ENCODE measurements around the gene MCM5. TPM values are rescaled to one million over a fixed set of nuclear protein-coding genes. Genes with fewer than 3 reads are reported as not detected.
"Not testable (repeated sequence)": the region's sequence is repeated elsewhere in the genome, so short reads cannot be mapped to it uniquely, and the experiment has no call there.

Gene MCM5
- total RNA-seq, 1 experiment from 2014 or later, result 274 TPM

DNA sequence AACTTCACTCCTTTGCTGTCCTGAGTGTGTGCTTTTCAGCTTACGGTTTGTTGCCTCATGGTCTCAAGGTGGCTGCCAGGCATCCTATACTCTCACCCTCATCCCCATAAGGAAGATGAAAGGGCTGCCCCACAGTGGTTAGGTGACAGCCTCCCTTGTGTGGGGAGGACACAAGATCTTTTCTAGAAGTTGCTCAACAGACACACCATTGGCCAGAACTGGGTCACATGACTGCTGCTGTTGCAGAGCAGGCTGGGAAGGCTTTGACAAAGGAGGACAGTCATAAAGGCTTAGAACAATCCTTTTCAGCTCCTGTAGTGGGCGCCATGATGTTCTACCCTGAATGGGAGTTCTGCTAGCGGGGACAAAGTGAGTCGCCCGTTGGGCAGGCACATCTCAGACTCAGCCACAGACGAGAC is 71.0 kb downstream of the MCM5 start:
- Mint-ChIP-seq H3K4me1 (peaks cover 9% of the 10 kb centered on the region in 2 experiments), H3K36me3 (ENCODE audit: insufficient read depth in 1 of 3, low read depth in 3 of 3) (peaks cover 13 to 18% (median 17%) of the 10 kb centered on the region in 3 experiments), H3K27me3 (ENCODE audit: low read depth) (peaks cover 3% of the 10 kb centered on the region; the same call in 1 of the 2 replicates), H3K9me3 (peaks cover 13 to 15% of the 10 kb centered on the region in 2 experiments), H3K27ac (no peak overlapping the region), H3K4me3 (no peak overlapping the region)
- H3K14ac ChIP-seq (ENCODE audit: insufficient read depth, low read length), result no peak overlapping the region
- no peak overlapping the region for H3K27ac ChIP-seq (ENCODE audit: insufficient read length, low read depth, low read length)
- no peak overlapping the region for H3K4ac ChIP-seq (ENCODE audit: low read depth, low read length)
- H3K18ac ChIP-seq (ENCODE audit: insufficient read length, low read depth, low read length), result no peak overlapping the region
- no peak overlapping the region for H3K56ac ChIP-seq (ENCODE audit: insufficient read length, low read depth, low read length)
- no peak overlapping the region for H2BK120ac ChIP-seq (ENCODE audit: low read depth, low read length, poor library complexity, severe bottlenecking)
- H2BK12ac ChIP-seq (ENCODE audit: insufficient read length, low read depth, low read length), result no peak overlapping the region
- no peak overlapping the region for H4K5ac ChIP-seq (ENCODE audit: insufficient read length, low read depth, low read length)
- H3T11ph ChIP-seq (ENCODE audit: low read length), result no peak overlapping the region
- no peak overlapping the region for H2BK5ac ChIP-seq (ENCODE audit: insufficient read length, low read length)
- H2BK15ac ChIP-seq (ENCODE audit: low read depth, low read length), result no peak overlapping the region
- H3K4me1 ChIP-seq (ENCODE audit: insufficient read depth, low read length), result no peaks in the 10 kb centered on the region
- H2AFZ ChIP-seq (ENCODE audit: low read length), result no peak overlapping the region
- no peak overlapping the region for H2AK5ac ChIP-seq (ENCODE audit: insufficient read length, low read length)
- no peak overlapping the region for H4K91ac ChIP-seq (ENCODE audit: insufficient read length, low read depth, low read length)
- no peak overlapping the region for H2BK20ac ChIP-seq (ENCODE audit: low read depth, low read length, poor library complexity, severe bottlenecking)
- H3K23ac ChIP-seq (ENCODE audit: insufficient read length, low read depth, low read length), result no peak overlapping the region
- H3K23me2 ChIP-seq (ENCODE audit: insufficient read length, low read depth, low read length, poor library complexity, severe bottlenecking), result no peaks in the 10 kb centered on the region
- no peaks in the 10 kb centered on the region for H3K79me2 ChIP-seq (ENCODE audit: insufficient read depth, low read length)
- H3K9me3 ChIP-seq (ENCODE audit: control insufficient read depth, low read depth, low read length), result no peaks in the 10 kb centered on the region
- H3K9ac ChIP-seq (ENCODE audit: extremely low read depth, insufficient read length, low read length), result no peak overlapping the region
- TF ChIP-seq, protein P1, sequence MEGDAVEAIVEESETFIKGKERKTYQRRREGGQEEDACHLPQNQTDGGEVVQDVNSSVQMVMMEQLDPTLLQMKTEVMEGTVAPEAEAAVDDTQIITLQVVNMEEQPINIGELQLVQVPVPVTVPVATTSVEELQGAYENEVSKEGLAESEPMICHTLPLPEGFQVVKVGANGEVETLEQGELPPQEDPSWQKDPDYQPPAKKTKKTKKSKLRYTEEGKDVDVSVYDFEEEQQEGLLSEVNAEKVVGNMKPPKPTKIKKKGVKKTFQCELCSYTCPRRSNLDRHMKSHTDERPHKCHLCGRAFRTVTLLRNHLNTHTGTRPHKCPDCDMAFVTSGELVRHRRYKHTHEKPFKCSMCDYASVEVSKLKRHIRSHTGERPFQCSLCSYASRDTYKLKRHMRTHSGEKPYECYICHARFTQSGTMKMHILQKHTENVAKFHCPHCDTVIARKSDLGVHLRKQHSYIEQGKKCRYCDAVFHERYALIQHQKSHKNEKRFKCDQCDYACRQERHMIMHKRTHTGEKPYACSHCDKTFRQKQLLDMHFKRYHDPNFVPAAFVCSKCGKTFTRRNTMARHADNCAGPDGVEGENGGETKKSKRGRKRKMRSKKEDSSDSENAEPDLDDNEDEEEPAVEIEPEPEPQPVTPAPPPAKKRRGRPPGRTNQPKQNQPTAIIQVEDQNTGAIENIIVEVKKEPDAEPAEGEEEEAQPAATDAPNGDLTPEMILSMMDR (conservative IDR thresholded peaks at IDR 0.05), result peak; percentile 29; the same call in 1 of the 3 replicates
- no peak for DNase-seq
- no peaks in the 10 kb centered on the region for H3K27me3 ChIP-seq (ENCODE audit: insufficient read depth, low read length)
- H4K20me1 ChIP-seq (ENCODE audit: control insufficient read depth, insufficient read depth, insufficient read length), result no peaks in the 10 kb centered on the region
- H3K4me2 ChIP-seq (ENCODE audit: insufficient read depth, insufficient read length, low read length), result no peak overlapping the region
- H4K8ac ChIP-seq (replicated peaks; ENCODE audit: insufficient read length, low read depth, low read length), result no peak overlapping the region
- H3K79me1 ChIP-seq (ENCODE audit: insufficient read depth, low read depth, low read length, poor library complexity, severe bottlenecking), result no peaks in the 10 kb centered on the region
- no CpG with 5 or more reads among the region's 6 CpGs for WGBS (ENCODE audit: extremely low coverage, insufficient read length, low lambda C conversion rate)

DNA sequence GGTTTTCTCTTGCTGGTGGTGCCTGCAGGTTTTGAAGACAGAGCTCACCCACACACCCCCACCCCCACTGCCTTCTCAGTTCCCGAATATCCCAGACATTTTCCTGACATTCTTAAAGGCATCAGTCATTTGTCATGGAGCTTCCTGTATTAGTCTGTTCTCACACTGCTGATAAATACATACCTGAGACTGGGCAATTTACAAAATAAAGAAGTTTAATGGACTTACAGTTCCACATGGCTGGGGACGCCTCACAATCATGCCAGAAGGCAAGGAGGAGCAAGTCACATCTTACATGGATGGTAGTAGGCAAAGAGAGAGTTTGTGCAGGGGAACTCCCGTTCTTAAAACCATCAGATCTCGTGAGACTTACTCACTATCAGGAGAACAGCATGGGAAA is 71.6 kb downstream of the MCM5 start:
- H3K23me2 ChIP-seq (ENCODE audit: insufficient read length, low read depth, low read length, poor library complexity, severe bottlenecking); H3K4me1 ChIP-seq (ENCODE audit: insufficient read depth, low read length); H4K91ac ChIP-seq (ENCODE audit: insufficient read length, low read depth, low read length); H2AK5ac ChIP-seq (ENCODE audit: insufficient read length, low read length); H2BK120ac ChIP-seq (ENCODE audit: low read depth, low read length, poor library complexity, severe bottlenecking); H3K4me3 Mint-ChIP-seq; H3K56ac ChIP-seq (ENCODE audit: insufficient read length, low read depth, low read length); H2BK12ac ChIP-seq (ENCODE audit: insufficient read length, low read depth, low read length); H3K27me3 ChIP-seq (ENCODE audit: insufficient read depth, low read length); H2BK5ac ChIP-seq (ENCODE audit: insufficient read length, low read length); H3T11ph ChIP-seq (ENCODE audit: low read length); DNase-seq; H4K5ac ChIP-seq (ENCODE audit: insufficient read length, low read depth, low read length); H2AFZ ChIP-seq (ENCODE audit: low read length); H2BK15ac ChIP-seq (ENCODE audit: low read depth, low read length); H3K4ac ChIP-seq (ENCODE audit: low read depth, low read length); H2BK20ac ChIP-seq (ENCODE audit: low read depth, low read length, poor library complexity, severe bottlenecking); H3K14ac ChIP-seq (ENCODE audit: insufficient read depth, low read length); H3K27ac ChIP-seq (ENCODE audit: insufficient read length, low read depth, low read length); H3K79me2 ChIP-seq (ENCODE audit: insufficient read depth, low read length); H4K8ac ChIP-seq (replicated peaks; ENCODE audit: insufficient read length, low read depth, low read length); H4K20me1 ChIP-seq (ENCODE audit: control insufficient read depth, insufficient read depth, insufficient read length); H3K27me3 Mint-ChIP-seq (ENCODE audit: low read depth); H3K4me2 ChIP-seq (ENCODE audit: insufficient read depth, insufficient read length, low read length); H3K9me3 ChIP-seq (ENCODE audit: control insufficient read depth, low read depth, low read length); H3K9ac ChIP-seq (ENCODE audit: extremely low read depth, insufficient read length, low read length); H3K23ac ChIP-seq (ENCODE audit: insufficient read length, low read depth, low read length); H3K79me1 ChIP-seq (ENCODE audit: insufficient read depth, low read depth, low read length, poor library complexity, severe bottlenecking); H3K18ac ChIP-seq (ENCODE audit: insufficient read length, low read depth, low read length): not testable (repeated sequence)
- WGBS (ENCODE audit: extremely low coverage, insufficient read length, low lambda C conversion rate), result no CpG with 5 or more reads among the region's 4 CpGs
- H3K27ac Mint-ChIP-seq, result peak overlapping the region in 1 of 3 experiments; percentile 74; a peak in 1 of 7 replicates
- peaks cover 15 to 16% of the 10 kb centered on the region in 2 experiments for H3K4me1 Mint-ChIP-seq
- peaks cover 13 to 18% (median 17%) of the 10 kb centered on the region in 3 experiments for H3K36me3 Mint-ChIP-seq (ENCODE audit: insufficient read depth in 1 of 3, low read depth in 3 of 3)
- peaks cover 13 to 15% of the 10 kb centered on the region in 2 experiments for H3K9me3 Mint-ChIP-seq
